Non-pigmented ciliary epithelial cell (primary cell): ENCODE results near the gene CHD2.
"Not testable (repeated sequence)": the region's sequence is repeated elsewhere in the genome, so short reads cannot be mapped to it uniquely, and the experiment has no call there.

Experiments used
- DNase-seq: peaks from one replicate; pipeline ENCODE4 v3.0.0-alpha.2; 2010; ENCODE audit warnings: low read depth

Gene CHD2

DNA sequence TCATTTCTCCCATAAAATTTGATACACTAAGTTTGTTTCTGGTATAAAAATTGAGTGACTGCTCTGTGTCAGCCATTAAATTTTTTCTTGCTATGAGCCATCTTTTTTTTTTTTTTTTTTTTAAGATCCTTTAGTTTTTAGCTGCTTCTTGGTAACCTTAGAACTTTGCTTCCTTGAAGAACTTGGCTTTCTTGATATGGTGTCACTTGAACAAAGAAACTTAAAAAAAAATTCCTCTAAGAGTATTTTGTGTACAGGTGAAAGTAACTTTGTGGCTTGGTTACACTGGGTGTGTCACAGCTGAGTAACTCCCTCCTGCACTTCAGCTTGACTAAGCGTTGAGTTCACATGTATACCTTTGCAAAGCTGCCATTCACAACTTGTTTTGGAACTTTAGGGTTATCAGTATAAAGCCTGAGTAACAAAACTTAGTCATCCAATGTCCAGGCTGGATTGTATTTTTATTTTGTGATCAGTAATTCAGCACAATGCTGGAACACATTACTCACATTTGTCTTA is 6.5 kb downstream of the CHD2 start:
- no peak for DNase-seq

DNA sequence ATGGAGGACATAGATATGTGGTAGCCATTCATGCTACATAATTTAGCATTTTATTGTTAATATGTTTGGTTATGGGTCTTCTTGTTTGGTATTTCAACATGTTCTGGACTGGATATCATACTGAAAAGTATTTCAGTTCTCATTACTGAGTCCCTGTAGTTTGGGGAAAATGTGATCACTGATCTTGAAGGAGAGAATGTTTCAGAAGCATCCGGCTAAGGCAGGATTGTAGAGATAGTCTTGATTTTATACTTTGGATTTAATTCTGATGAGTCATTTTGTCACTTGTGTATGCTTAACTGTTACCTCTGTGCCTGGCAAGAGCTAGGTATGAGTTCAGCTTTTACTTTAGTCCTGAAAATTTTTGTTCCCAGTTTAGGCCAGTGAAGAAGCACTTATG is 7.1 kb downstream of the CHD2 start:
- no peak for DNase-seq

DNA sequence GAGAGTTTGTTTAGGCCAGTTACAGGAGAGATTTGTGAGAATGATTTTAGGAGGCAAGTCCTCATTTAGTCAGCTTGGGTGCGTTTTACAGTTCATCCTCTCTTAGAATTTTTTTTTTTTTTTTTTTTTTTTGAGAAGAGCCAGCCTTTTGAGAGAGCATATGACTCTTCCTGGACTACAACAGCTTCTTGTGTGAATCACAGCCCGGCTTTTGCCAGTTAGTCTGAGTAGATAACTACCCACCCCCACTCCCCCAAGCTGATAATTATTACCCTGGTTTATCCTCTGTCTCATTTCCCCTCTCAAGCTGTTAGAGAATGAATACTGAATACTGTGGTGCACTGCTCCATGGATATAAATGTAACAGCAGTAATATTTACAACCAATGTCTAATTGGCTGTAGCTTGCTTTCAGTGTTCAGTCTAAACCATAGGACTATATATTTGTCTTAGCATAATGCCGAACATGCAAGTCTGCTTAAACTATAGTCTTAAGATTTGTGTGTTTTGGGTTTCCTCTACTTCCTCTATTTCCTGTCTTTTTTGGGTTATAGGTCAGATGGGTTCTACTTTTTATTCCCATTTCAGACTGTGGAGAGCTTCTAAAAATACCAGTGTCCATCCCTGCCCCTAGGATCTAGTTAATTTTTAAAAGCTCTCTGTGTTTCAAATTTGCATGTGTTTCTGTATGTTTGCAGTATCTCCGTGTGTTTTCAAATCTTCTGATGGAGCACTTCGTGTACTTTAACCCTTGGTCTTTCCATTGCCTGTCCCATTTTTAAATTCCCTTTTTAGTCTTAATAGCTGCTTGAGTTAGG is 8.0 kb downstream of the CHD2 start:
- peak; percentile 67 for DNase-seq

DNA sequence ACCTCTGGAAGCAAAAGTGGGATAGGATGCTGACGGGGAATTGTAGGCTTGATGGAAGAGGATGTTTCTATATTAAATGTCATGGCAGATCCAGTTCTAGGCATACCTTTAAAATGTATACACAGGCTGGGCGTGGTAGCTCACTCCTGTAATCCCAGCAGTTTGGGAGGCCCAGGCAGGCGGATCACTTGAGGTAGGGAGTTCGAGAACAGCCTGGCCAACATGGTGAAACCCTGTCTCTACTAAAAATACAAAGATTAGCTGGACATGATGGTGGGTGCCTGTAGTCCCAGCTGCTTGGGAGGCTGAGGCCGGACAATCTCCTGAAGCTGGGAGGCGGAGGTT is 8.6 kb downstream of the CHD2 start:
- DNase-seq, result no peak

DNA sequence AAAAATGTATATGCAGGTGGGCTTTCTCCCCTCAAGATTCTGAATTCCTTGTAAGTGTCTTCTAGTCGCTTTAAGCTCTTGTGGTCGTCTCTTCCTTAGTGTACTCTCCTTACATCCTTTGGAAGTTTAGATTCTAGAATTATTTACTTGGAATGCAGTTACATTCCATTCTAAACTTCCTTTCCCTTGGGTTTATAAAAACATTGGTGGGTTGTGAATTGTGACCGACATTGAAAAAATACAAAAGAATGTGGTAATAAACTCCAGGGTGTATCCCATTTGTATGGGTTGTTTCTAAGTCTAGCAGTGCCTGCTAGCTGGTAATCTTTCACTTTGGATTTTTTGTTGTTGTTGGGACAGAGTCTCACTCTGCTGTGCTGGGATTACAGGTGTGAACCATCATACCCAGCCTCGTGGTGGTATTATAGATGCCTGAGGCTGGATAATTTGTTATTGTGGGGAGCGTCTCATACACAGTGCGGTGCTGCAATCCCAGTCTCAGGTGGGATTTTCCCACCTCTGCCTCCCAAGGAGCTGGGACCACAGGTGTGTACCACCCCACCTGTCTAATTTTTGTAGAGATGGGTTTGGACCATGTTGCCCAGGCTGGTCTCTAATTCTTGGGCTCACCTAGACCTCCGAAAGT is 9.1 kb downstream of the CHD2 start:
- DNase-seq, result no peak

DNA sequence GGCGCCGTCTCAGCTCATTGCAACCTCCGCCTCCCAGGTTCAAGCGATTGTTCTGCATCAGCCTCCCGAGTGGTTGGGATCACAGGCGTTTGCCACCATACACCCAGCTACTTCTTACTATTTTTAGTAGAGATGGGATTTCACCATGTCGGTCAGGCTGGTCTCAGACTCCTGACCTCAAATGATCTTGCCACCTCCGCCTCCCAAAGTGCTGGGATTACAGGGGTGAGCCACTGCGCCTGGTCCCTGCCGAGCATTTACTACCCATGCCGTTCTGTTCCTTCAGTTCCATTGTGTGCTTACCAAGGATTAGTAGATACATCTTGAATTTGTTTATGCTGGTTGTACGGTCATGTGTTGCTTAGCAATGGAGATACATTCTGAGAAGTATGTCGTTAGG is 10.3 kb downstream of the CHD2 start:
- DNase-seq, result no peak

DNA sequence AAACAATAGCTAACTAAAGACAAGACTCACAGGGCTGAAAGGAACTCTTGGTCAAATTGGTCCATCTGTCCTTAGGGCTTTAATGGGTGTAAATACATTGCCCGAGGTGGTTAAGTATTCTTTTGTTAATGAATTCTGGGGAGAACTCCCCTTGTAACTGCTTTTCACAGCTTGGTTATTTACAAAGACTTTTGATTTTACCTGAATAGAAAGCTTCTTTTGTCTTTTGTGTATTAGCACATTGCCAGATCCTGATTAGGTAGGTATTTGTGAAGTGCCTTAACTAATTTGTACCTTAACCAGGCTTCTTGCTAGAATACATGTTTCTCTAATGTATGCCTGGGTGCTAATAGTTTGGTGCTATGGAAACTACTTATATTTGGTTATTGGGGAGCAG is 14.0 kb downstream of the CHD2 start:
- no peak for DNase-seq

DNA sequence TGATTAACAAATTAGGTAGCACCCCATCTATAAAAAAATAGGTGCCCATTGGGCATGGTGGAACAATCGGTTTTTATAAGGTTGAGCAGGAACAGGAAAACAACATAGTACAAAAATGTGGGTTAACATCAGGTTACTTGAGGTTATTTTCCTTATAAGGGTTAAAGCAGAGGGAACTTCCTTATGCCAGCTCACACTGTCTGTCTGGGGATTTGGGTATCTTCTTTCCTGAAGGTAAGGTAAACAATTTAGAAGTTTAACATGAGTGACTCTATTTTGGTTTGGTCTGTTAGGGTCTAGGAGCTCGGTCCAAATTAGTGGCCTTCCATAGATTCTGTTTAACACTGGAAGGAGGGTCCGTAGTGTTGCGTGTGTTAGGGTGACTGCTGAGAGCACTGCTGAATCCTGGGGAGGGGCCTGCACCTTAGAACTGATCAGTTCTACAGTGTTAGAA is 14.7 kb downstream of the CHD2 start:
- DNase-seq, result no peak

DNA sequence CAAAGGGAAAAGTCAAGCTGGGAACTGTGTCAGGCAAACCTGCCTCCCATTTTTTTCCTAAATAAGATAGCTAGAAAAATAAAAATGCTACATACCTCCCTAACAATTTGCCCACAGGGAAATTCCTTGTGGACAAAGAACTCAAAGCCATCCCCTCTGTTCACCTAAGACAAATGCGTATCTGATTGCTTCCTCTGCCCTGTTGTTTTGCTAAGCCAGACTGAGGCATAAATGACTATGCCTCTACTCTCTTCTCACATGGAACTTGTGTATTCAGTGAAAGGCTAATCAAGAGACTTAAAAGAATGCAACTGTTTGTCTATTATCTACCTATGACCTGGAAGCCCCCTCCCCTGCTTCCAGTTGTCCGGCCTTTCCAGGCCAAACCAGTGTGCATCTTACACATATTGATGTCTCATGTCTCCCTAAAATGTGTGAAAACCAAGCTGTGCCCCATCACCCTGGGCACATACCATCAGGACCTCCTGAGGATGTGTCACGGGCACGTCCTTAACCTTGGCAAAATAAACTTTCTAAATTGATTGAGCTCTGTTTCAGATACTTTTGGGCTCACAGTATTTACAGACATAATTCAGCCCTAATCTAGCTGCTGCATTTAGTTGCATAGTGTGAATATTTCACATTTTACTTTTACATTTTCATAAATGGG is 15.8 kb downstream of the CHD2 start:
- DNase-seq, result no peak

DNA sequence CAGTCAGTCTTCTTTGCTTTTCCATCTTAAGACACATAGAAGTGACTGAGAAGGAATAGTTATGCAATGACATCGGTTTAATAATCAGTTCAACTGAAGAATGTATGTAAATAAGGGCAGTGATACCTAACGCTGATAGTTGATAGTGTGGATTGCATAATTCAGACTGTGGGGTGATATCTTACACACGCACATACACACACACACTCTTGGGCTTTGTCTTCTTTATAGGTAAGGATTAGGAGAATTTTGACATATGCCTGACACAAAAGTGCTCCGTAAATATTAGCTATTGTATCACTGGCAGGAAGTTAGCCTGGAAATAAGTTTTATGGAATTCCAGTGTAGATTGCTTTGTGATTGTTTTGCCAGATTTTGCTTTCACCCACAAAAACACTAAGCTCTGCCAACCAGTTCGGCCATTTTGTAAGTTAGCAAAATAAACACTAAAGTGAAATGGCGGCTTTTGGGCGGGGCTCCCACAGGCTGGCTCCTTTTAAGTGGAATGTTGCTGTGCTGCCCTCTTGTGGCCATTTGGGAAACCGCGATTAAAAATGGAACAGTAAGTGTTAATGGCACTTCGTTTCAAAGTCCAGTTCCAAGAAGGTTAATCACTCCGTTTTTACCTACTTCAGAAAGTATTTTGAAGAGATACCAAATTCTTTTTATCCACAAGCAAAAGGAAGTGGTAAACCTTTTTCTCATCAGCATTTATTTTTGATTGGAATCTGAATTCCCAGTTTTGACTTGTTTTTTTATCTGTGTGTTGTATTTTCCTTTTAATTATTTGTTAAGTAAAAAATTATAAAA is 17.7 kb downstream of the CHD2 start:
- peak; percentile 68 for DNase-seq

DNA sequence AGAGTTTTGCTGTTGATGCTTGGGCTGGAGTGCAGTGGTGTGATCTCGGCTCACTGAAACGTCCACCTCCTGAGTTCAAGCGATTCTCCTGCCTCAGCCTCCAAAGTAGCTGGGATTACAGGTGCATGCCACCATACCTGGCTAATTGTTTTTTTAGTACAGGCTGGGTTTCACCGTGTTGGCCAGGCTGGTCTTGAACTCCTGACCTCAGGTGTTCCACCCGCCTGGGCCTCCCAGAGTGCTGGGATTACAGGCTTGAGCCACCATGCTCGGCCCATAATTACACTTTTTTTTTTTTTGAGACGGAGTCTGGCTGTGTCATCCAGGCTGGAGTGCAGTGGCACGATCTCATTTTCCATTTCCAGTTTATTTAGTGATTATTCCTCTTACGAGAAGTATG is 18.8 kb downstream of the CHD2 start:
- DNase-seq, result not testable (repeated sequence)

DNA sequence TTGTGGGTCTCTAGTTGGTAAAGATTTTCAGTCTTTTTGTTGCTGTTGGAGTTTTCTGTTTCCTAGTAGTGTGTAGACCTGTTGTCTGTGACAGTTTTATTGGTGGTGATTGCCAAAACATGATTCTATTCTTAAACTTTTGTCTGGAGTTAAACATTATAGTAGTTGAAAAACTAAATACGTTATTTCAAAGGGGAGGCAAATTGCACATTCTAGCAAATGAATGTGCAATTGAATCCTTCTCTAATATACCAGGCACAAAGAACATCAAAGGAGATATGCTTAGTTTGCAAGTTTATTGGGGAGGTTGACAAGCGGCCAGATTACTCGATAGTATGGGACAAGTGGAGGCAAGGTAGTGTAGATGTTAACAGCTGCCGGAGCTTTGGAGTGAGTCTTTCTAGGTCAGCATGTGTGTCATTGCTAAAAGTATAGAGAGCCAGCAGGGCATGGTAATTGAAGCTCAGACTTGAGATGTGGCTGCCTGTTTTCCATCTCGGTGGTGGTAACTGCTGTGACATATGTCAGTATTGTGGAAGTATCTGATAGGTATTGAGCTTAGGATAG is 20.6 kb downstream of the CHD2 start:
- no peak for DNase-seq

DNA sequence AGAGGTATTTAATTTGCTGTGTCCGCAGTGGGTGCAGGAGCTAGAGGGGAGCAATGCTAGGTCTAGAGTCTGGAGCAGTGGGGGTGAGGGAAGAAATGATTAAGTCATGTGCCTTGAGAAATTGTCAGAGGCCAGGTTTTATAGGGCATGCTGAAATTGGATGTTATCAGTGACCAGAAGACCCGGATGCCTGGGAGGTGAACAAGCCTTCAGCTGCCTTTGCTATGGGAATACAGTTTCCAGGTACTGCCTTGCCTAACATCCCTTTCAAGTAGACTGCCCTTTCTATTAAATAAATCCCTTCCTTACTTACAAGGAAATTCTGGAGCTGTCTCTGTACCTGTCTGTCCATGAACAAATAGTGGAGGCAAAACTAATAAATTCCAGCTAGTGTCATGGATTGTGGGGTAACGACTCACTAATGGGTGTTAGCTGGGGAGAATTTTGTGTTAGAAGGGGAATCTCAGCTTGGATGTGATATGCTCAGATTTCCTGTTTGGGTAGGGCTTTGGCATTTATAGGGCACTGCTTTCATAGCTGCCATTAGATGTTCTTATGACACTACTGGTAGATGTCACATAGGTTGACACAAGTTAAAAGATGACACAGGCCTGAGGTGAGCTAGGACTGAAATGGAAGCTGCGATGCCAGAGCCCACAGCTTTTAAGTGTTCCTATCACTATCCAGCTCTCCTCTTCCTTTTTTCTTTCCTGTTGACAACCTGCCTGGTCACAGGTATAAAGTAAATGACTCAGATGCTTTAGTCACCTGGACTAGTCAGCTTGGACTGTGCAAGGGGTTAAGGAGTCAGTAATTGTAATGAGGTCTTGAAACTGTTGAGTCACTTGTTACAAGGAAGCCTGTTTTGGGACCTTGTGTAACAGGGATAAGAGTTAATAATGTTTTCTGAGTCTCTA is 21.3 kb downstream of the CHD2 start:
- DNase-seq, result no peak

DNA sequence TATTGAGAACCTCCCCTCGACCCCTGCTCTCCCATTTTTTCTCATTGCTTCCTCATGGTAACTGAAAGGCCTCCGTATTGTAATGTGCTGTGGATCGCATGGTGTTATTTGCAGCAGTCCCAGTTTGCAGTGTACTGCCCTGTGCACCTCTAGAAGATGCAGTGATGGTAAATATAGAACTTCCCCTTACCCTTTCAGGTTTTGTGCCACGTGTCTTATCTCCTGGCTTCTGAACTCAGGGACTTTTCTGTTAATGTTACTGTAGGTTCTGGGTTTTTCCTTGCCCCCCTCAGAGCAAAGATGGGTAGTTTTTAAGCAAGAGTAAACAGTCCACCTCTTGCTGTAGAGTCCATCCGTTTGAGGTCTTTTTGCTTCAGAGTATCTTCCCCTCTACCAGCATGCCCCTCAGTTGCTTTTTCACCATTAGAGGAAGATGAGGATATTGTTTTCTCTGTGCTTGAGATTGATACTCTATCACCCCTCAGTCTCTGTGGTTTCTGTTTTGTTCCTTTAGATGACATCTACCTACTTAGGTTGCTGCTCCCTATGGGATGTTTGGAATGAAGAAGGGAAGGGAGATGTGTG is 22.4 kb downstream of the CHD2 start:
- DNase-seq, result no peak

DNA sequence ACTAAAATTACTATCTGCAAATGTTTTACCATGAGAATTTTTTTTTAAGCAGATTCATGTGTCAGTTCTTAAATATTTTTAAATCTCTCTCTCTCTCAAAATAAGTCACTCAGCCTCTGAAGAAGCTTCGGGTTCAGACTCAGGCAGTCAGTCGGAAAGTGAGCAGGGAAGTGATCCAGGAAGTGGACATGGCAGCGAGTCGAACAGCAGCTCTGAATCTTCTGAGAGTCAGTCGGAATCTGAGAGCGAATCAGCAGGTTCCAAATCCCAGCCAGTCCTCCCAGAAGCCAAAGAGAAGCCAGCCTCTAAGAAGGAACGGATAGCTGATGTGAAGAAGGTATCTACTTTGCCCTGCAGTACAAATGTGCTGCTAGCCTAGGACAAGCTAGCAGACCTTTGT is 24.1 kb downstream of the CHD2 start:
- no peak for DNase-seq

DNA sequence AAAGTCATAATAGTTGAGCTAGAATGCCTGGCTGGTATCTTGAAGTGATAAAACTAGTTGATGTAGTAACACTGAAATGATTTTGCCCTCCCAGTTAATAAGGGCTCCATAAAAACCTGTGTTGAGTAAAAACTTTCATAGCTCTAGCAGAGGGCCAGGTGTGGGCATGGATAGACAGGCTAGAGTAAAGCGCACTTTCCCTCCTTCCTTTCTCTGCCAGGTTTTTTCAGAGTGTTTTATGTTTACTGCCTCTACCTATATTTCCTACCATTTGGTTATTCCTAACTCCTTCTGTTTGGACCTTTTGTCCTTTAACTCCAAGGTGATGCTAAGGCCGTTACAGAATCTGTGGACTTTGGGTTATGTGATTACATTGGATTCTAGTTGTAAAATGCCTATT is 25.3 kb downstream of the CHD2 start:
- no peak for DNase-seq

DNA sequence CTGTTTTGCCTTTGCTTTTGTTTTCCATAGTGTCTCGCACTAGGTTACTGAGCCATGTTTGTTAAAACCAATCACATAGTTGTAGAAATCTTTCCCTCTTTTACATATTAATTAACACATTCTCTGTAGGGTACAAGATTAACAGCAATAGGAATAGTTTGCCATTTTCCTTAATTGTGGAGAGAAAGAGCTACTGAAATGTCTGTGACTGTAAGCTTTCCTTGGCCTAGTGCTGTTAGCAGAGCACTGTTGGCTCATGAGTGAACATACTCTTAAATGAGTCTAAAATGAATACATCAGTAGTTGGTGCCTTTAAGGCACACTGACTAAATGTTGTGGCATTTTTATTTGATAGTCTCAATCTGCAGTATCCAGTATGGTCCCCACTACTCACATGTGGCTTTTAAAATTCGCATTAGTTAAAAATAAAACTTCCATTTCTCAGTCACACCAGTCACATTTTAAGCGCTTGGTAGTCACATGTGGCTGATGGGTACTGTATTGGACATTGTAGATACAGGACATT is 28.2 kb downstream of the CHD2 start:
- no peak for DNase-seq

DNA sequence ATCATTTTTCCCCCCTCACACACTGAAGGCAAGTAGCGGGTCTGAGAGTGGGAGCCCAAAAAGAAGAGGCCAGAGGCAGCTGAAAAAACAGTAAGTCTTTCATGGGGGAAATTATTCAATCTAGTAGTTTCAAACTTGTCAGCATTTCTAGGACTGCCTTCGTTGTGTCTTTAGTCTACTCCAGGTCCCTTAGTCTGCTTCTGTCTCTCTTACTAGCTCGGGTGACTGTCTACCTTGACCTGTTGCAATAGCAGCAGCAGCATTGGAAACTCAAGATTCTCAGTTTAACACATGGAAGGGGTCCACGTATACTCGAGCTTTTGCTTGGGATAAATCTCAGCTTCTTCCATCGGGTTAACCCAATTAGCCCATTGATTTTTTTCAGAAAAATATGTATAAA is 28.9 kb downstream of the CHD2 start:
- no peak for DNase-seq

DNA sequence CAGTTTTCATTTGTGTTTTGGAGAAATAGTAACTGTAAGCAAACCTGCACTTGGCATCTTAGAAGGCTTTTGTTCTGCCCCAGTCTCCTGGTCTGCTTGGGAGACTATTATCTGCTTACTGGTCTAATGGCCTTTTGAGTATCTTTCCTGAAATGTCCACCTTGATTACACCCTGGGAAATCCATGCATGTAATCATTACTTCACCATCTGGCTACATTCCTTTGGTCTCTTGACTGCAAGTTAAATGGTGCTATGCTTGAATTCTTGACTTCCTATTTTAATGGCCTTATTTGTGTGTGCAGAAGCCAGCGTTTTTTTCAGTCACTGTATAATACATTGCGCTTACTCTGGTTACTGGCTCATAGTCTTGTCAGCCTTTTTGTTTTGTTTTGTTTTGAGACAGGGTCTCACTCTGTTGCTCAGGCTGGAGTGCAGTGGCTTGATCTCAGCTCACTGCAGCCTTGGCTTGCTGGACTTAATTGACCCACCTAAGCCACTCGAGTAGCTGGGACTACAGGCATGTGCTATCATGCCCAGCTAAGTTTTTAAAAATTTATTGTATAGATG is 30.0 kb downstream of the CHD2 start:
- no peak for DNase-seq

DNA sequence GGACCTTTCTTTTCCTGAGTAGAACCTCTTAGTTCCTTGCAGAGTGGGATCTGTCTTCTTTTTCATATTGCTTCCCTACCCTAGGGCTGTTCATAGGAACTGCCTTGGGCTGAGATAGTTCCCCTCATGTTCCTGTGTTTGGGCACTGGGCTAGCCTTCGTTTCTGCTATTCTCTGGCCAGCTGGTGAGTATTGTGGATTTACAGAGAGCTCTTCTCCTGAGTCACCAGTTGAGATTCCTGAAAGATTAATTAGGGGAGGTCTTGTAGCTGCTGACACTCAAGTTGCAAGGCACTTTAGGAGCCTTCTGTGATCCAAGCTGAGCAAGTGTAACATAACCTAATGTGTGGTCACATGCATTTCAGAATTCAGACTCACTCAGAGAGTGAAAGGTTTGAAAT is 30.7 kb downstream of the CHD2 start:
- DNase-seq, result peak; percentile 82
